ENCODE results near the gene RPS18. TPM values are rescaled to one million over a fixed set of nuclear protein-coding genes. Genes with fewer than 3 reads are reported as not detected.
A peak's percentile ranks its signal among the peaks of the same experiment; 100 is the strongest.

Gene RPS18
- polyA plus RNA-seq, 1 of the 3 experiments (the other 2 are of a cell fraction), result 12,112 TPM

DNA sequence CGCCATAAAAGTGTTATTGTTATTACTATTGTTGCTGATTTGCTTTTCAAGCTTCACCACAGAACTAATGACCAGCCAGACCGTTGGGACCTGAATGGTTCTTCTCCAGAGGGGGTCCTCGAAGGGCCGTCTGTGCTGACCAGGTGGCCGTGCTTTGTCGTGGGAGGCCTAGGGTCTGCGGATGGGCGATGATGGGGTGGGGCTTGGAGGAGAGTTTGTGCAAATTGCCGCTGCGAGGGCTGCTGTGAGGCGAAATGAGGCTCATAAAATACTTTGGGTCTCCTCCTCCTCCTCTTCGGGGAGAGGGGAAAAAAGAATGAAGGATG, 51.7 kb downstream of the RPS18 start:
- POLR2A ChIA-PET, result interaction anchor here (0.6 to 1.1 kb wide), 3 partner anchors 20 to 354 kb away, joined by 3 read pairs; no protein-coding TSS in a partner anchor
- peaks cover 30 to 40% of the 10 kb centered on the region in 2 experiments; a peak in 3 of 4 replicates for H3K4me1 ChIP-seq (ENCODE audit: control insufficient read depth in 1 of 2, insufficient read depth in 2 of 2, low read depth in 1 of 2, low read length in 1 of 2)
- H3K27ac ChIP-seq (ENCODE audit: low read depth in 2 of 2, low read length in 1 of 2), result peak overlapping the region; percentile 88 to 97

DNA sequence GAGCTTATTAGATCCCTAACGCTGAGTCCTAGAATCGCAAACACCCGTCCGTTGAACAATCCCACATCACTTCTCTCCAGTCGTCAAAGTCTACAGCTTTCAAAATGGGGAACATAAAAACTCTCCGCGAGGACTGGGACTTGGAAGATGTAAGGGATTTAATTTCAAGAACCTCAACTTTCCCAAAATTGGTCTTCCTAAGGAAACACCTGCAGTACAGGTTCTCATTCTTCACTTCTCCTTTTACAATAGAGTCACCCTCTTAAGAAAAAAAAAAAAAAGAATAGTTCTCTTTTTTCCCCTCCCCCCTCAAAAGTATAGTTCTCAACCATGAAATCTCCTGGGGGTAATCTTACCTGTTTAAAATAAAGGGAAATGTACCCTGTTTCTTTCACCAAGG, 52.2 kb downstream of the RPS18 start:
- 78% methylated on average over 7 of the region's 7 CpGs for WGBS (ENCODE audit: low lambda C conversion rate)
- no peak overlapping the region for H3K9ac ChIP-seq
- H4K20me1 ChIP-seq (ENCODE audit: insufficient read depth), result no peaks in the 10 kb centered on the region
- no peaks in the 10 kb centered on the region for H3K9me3 ChIP-seq
- TF ChIP-seq, protein P1, sequence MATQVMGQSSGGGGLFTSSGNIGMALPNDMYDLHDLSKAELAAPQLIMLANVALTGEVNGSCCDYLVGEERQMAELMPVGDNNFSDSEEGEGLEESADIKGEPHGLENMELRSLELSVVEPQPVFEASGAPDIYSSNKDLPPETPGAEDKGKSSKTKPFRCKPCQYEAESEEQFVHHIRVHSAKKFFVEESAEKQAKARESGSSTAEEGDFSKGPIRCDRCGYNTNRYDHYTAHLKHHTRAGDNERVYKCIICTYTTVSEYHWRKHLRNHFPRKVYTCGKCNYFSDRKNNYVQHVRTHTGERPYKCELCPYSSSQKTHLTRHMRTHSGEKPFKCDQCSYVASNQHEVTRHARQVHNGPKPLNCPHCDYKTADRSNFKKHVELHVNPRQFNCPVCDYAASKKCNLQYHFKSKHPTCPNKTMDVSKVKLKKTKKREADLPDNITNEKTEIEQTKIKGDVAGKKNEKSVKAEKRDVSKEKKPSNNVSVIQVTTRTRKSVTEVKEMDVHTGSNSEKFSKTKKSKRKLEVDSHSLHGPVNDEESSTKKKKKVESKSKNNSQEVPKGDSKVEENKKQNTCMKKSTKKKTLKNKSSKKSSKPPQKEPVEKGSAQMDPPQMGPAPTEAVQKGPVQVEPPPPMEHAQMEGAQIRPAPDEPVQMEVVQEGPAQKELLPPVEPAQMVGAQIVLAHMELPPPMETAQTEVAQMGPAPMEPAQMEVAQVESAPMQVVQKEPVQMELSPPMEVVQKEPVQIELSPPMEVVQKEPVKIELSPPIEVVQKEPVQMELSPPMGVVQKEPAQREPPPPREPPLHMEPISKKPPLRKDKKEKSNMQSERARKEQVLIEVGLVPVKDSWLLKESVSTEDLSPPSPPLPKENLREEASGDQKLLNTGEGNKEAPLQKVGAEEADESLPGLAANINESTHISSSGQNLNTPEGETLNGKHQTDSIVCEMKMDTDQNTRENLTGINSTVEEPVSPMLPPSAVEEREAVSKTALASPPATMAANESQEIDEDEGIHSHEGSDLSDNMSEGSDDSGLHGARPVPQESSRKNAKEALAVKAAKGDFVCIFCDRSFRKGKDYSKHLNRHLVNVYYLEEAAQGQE (IDR thresholded peaks at IDR 0.05; ENCODE audit: low read depth, low read length), result no peak
- TF ChIP-seq ELF1 (IDR thresholded peaks at IDR 0.05) (no peak), MEF2A (IDR thresholded peaks at IDR 0.05; ENCODE audit: borderline replicate concordance, low read depth) (no peak), RCOR1 (IDR thresholded peaks at IDR 0.05; ENCODE audit: low read length) (no peak), JUND (IDR thresholded peaks at IDR 0.05) (no peak), RXRA (IDR thresholded peaks at IDR 0.05; ENCODE audit: borderline replicate concordance, low read depth) (no peak), TEAD4 (IDR thresholded peaks at IDR 0.05; ENCODE audit: borderline replicate concordance, insufficient read depth) (no peak), MXI1 (IDR thresholded peaks at IDR 0.05; ENCODE audit: low read depth, low read length) (no peak), TAF1 (IDR thresholded peaks at IDR 0.05; ENCODE audit: borderline replicate concordance, low read depth, low read length) (no peak), NFIC (IDR thresholded peaks at IDR 0.05; ENCODE audit: borderline replicate concordance) (no peak), RFX5 (IDR thresholded peaks at IDR 0.05; ENCODE audit: low read length) (no peak), CHD2 (IDR thresholded peaks at IDR 0.05; ENCODE audit: low read length, partially characterized antibody) (no peak)
- TF ChIP-seq, protein P2, sequence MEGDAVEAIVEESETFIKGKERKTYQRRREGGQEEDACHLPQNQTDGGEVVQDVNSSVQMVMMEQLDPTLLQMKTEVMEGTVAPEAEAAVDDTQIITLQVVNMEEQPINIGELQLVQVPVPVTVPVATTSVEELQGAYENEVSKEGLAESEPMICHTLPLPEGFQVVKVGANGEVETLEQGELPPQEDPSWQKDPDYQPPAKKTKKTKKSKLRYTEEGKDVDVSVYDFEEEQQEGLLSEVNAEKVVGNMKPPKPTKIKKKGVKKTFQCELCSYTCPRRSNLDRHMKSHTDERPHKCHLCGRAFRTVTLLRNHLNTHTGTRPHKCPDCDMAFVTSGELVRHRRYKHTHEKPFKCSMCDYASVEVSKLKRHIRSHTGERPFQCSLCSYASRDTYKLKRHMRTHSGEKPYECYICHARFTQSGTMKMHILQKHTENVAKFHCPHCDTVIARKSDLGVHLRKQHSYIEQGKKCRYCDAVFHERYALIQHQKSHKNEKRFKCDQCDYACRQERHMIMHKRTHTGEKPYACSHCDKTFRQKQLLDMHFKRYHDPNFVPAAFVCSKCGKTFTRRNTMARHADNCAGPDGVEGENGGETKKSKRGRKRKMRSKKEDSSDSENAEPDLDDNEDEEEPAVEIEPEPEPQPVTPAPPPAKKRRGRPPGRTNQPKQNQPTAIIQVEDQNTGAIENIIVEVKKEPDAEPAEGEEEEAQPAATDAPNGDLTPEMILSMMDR (IDR thresholded peaks at IDR 0.05), result no peak
- TF ChIP-seq, protein P3, sequence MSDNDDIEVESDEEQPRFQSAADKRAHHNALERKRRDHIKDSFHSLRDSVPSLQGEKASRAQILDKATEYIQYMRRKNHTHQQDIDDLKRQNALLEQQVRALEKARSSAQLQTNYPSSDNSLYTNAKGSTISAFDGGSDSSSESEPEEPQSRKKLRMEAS (IDR thresholded peaks at IDR 0.05; ENCODE audit: low read depth), result no peak
- TF ChIP-seq, protein P4, sequence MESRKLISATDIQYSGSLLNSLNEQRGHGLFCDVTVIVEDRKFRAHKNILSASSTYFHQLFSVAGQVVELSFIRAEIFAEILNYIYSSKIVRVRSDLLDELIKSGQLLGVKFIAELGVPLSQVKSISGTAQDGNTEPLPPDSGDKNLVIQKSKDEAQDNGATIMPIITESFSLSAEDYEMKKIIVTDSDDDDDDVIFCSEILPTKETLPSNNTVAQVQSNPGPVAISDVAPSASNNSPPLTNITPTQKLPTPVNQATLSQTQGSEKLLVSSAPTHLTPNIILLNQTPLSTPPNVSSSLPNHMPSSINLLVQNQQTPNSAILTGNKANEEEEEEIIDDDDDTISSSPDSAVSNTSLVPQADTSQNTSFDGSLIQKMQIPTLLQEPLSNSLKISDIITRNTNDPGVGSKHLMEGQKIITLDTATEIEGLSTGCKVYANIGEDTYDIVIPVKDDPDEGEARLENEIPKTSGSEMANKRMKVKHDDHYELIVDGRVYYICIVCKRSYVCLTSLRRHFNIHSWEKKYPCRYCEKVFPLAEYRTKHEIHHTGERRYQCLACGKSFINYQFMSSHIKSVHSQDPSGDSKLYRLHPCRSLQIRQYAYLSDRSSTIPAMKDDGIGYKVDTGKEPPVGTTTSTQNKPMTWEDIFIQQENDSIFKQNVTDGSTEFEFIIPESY (IDR thresholded peaks at IDR 0.05; ENCODE audit: borderline replicate concordance, low read depth), result no peak
- ChIA-PET POLR2A (interaction anchor here (1.1 kb wide), 1 partner anchor 51 kb away, joined by 3 read pairs; no protein-coding TSS in a partner anchor), CTCF (no interaction called here)
- peaks cover 35% of the 10 kb centered on the region for H3K79me2 ChIP-seq (ENCODE audit: insufficient read depth)
- peaks cover 12 to 21% of the 10 kb centered on the region in 2 experiments for H3K36me3 ChIP-seq (replicated peaks in 1 of 2; ENCODE audit: control insufficient read depth in 1 of 2, insufficient read depth in 2 of 2, low read length in 1 of 2)
- peak overlapping the region; percentile 79 to 91; a peak in 3 of 4 replicates for H3K4me3 ChIP-seq (ENCODE audit: low read depth in 2 of 2, low read length in 1 of 2)
- H3K27me3 ChIP-seq (ENCODE audit: insufficient read depth), result no peaks in the 10 kb centered on the region
- DNase-seq, result peak; percentile 25
- peak overlapping the region in 1 of 2 experiments; percentile 97; a peak in 2 of 4 replicates for H3K27ac ChIP-seq (ENCODE audit: low read depth in 2 of 2, low read length in 1 of 2)
- H3K9me2 ChIP-seq, result no peaks in the 10 kb centered on the region
- H3F3A ChIP-seq (replicated peaks; ENCODE audit: insufficient read depth), result peaks cover 33% of the 10 kb centered on the region
- H3K4me1 ChIP-seq (ENCODE audit: control insufficient read depth in 1 of 2, insufficient read depth in 2 of 2, low read depth in 1 of 2, low read length in 1 of 2), result peaks cover 25 to 34% of the 10 kb centered on the region in 2 experiments; a peak in 3 of 4 replicates
- peak overlapping the region; percentile 97; the same call in 1 of the 2 replicates for H2AFZ ChIP-seq (ENCODE audit: low read depth)
- H3K4me2 ChIP-seq, result peak overlapping the region; percentile 99

More for the DNA sequence above, 51.7 kb downstream of the RPS18 start:
- DNase-seq, result peak; percentile 70
- Histone ChIP-seq H3K4me2 (peak overlapping the region; percentile 99), H3K79me2 (ENCODE audit: insufficient read depth) (peaks cover 40% of the 10 kb centered on the region), H3K9me2 (no peaks in the 10 kb centered on the region), H3K9me3 (no peaks in the 10 kb centered on the region), H2AFZ (ENCODE audit: low read depth) (peak overlapping the region; percentile 97), H3K9ac (peak overlapping the region; percentile 87; the same call in 1 of the 2 replicates), H3F3A (replicated peaks; ENCODE audit: insufficient read depth) (peaks cover 38% of the 10 kb centered on the region), H3K4me3 (ENCODE audit: low read depth in 2 of 2, low read length in 1 of 2) (peak overlapping the region; percentile 79 to 91), H3K27me3 (ENCODE audit: insufficient read depth) (no peaks in the 10 kb centered on the region), H4K20me1 (ENCODE audit: insufficient read depth) (no peaks in the 10 kb centered on the region), H3K36me3 (replicated peaks in 1 of 2; ENCODE audit: control insufficient read depth in 1 of 2, insufficient read depth in 2 of 2, low read length in 1 of 2) (peaks cover 18 to 26% of the 10 kb centered on the region in 2 experiments)
- WGBS (ENCODE audit: low lambda C conversion rate), result 6% methylated on average over 12 of the region's 12 CpGs
- no peak for TF ChIP-seq GABPA (IDR thresholded peaks at IDR 0.05; ENCODE audit: low read depth)
- TF ChIP-seq FOSL2 (IDR thresholded peaks at IDR 0.05; ENCODE audit: borderline replicate concordance, low read depth), result no peak
- TF ChIP-seq RAD21 (IDR thresholded peaks at IDR 0.05; ENCODE audit: low read length), result peak; percentile 41
- CTCF ChIA-PET, result no interaction called here
